Activated T-cell treated with anti-CD3 and anti-CD28 coated beads, Interleukin-2, amount 50 U/mL, for 4 hours (primary cell): ENCODE data around the gene BBS7. TPM values are rescaled to one million over a fixed set of nuclear protein-coding genes. Genes with fewer than 3 reads are reported as not detected.

Experiments used
- ATAC-seq, 2 donors: fragments of 200-7000 bp; cut with Tn5 transposase; one replicate each; pipeline ENCODE4 v1.10.0; 2021
- DNase-seq: peaks from one replicate; pipeline ENCODE4 v3.0.0-alpha.2; 2020
- H3K27me3 Mint-ChIP-seq: one replicate; pipeline ENCODE4 v1.8.0; 2021; ENCODE audit warnings: low read depth, mixed read lengths
- H3K36me3 Mint-ChIP-seq: one replicate; pipeline ENCODE4 v1.8.0; 2022; ENCODE audit warnings: mixed read lengths; ENCODE audit not compliant: insufficient read depth
- H3K4me1 Mint-ChIP-seq: one replicate; pipeline ENCODE4 v1.8.0; 2021; ENCODE audit warnings: low read depth, mixed read lengths
- H3K4me3 Mint-ChIP-seq: one replicate; pipeline ENCODE4 v1.8.0; 2021; ENCODE audit warnings: mild to moderate bottlenecking, moderate library complexity, mixed read lengths
- H3K9me3 Mint-ChIP-seq: one replicate; pipeline ENCODE4 v1.8.0; 2021; ENCODE audit warnings: mixed read lengths
- total RNA-seq, 3 donors: library from RNA; stranded (reverse); gene quantifications; one replicate each; pipeline ENCODE4 v1.2.1, GENCODE V29; 2021

The BBS7 gene
- total RNA-seq, 3 donors from 2014 or later, result 18.9 to 23.6 (median 21.5) TPM

DNA sequence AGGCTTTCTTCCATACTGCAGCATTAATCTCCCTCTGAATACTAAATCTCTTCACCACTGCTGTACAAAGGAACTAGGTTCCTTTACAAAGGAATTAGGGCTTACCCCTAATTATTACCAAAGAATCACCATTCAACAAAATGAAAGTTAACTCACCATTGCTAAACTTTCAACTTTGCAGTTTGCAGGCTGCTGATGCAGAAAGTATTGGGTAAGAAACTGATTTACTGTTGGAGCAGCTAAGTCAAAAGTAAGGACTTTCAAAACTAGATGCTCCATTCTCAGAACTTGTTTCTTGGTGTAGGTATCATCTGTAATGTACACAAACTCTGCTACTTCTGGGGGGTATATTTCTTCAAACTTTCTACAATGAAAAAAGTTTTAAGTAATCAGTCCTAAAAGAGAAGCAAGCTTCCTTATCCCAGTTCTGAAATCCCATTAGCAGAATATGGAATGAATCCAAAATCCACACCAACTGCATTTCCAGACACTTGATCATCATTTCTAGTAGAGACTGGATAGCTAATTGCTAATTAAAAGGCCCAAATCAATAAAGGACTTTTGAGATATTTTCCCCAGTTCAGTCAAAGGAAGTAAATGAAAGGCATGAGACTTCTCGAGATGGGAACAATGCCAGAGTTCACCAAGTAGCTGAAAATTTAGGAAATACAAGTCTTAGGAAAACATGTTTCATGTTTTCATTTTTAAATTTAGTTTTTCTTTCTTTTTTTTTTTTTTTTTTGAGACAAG, 50.9 kb downstream of the BBS7 start:
- H3K4me1 Mint-ChIP-seq, result peaks cover 15% of the 10 kb centered on the region
- DNase-seq (no peak), ATAC-seq (no peak)
- H3K4me3 Mint-ChIP-seq, result no peak overlapping the region
- H3K27me3 Mint-ChIP-seq, result no peaks in the 10 kb centered on the region
- peaks cover 12% of the 10 kb centered on the region for H3K36me3 Mint-ChIP-seq
- no peaks in the 10 kb centered on the region for H3K9me3 Mint-ChIP-seq

DNA sequence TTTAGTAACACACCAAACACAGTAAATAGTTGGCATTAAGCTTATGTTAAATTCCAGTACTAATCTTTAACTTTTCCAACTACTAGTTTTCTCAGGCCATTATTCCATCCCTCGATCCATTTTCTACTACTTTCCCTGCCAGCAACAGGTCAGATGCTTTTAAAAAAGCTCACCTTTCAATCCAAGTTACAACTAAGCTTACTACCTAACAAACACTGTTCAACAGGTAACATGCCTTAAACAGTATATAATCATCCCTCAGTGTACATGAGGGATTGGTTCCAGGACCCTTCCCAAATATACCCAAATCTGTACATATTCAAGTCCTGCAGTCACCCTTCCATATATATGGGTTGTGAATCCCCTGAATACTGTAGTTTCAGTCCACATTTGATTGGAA, 52.1 kb downstream of the BBS7 start:
- H3K9me3 Mint-ChIP-seq, result no peaks in the 10 kb centered on the region

GRCh38 chr4:121817701-121818100, 52.6 kb downstream of the BBS7 start:
- DNase-seq, result no peak
- H3K27me3 Mint-ChIP-seq, result no peaks in the 10 kb centered on the region
- no peaks in the 10 kb centered on the region for H3K9me3 Mint-ChIP-seq
- no peak for ATAC-seq
- H3K4me1 Mint-ChIP-seq, result peaks cover 9% of the 10 kb centered on the region
- H3K4me3 Mint-ChIP-seq, result no peak overlapping the region
- H3K36me3 Mint-ChIP-seq, result peaks cover 17% of the 10 kb centered on the region

More for the DNA sequence above, 52.1 kb downstream of the BBS7 start:
- Mint-ChIP-seq H3K36me3 (peaks cover 15% of the 10 kb centered on the region), H3K27me3 (no peaks in the 10 kb centered on the region), H3K4me3 (no peak overlapping the region), H3K4me1 (peaks cover 11% of the 10 kb centered on the region)
- no peak for DNase-seq
- no peak for ATAC-seq

GRCh38 chr4:121817006-121817405, 53.3 kb downstream of the BBS7 start:
- Mint-ChIP-seq H3K36me3 (peaks cover 20% of the 10 kb centered on the region), H3K27me3 (no peaks in the 10 kb centered on the region), H3K4me3 (no peak overlapping the region), H3K4me1 (peaks cover 3% of the 10 kb centered on the region), H3K9me3 (no peaks in the 10 kb centered on the region)
- ATAC-seq (no peak), DNase-seq (no peak)

GRCh38 chr4:121814756-121815155, 55.5 kb downstream of the BBS7 start:
- Mint-ChIP-seq H3K9me3 (no peaks in the 10 kb centered on the region), H3K36me3 (peaks cover 27% of the 10 kb centered on the region), H3K27me3 (no peaks in the 10 kb centered on the region), H3K4me3 (no peak overlapping the region), H3K4me1 (peaks cover 7% of the 10 kb centered on the region)
- ATAC-seq (no peak), DNase-seq (no peak)

DNA sequence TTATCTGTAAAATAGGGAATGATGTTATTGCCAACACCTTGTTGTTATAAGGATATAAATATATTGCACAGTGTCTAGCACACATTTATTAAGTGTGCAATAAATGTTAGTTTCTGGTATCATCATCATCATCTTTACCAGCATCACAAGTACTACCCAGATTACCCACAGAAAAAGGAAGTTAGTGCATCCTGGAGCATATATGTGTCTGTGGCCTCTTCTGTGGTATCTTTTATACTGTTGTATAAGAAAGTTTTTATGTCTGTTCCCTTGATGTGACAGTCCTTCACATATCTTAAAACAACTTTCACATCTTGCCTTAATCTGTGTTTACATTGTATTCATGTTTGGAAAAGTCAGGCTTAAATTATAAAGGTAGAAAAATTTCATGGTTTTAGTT, 59.2 kb downstream of the BBS7 start:
- Mint-ChIP-seq H3K27me3 (no peaks in the 10 kb centered on the region), H3K9me3 (no peaks in the 10 kb centered on the region), H3K4me1 (peaks cover 4% of the 10 kb centered on the region), H3K36me3 (peaks cover 34% of the 10 kb centered on the region), H3K4me3 (no peak overlapping the region)
- DNase-seq (no peak), ATAC-seq (no peak)

DNA sequence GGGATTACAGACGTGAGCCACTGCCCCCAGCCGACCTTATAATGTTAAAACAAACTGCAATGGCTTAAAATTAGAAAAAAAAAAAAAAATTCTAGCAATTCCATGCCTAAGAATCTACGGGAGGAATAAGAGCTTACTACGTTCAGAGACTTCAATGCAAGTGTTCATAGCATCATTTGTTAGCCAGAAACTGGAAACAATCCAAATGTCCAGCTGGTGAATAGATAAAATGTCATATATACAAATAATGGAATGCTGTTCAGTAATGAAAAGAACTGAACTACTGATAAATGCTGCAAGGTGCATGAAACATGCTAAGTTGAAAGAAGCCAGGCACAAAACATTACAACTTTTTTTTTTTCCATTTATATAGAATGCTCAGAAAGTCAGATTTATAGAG, 63.9 kb downstream of the BBS7 start:
- H3K4me1 Mint-ChIP-seq, result peaks cover 25% of the 10 kb centered on the region
- no peak for ATAC-seq
- H3K27me3 Mint-ChIP-seq, result no peaks in the 10 kb centered on the region
- no peak for DNase-seq
- no peaks in the 10 kb centered on the region for H3K9me3 Mint-ChIP-seq
- no peak overlapping the region for H3K4me3 Mint-ChIP-seq
- H3K36me3 Mint-ChIP-seq, result peaks cover 37% of the 10 kb centered on the region

GRCh38 chr4:121801715-121802075, 68.6 kb downstream of the BBS7 start:
- ATAC-seq (no peak), DNase-seq (no peak)
- peaks cover 42% of the 10 kb centered on the region for H3K4me1 Mint-ChIP-seq
- peak overlapping the region; percentile 92 for H3K4me3 Mint-ChIP-seq
- H3K27me3 Mint-ChIP-seq, result no peaks in the 10 kb centered on the region
- H3K36me3 Mint-ChIP-seq, result peaks cover 20% of the 10 kb centered on the region
- no peaks in the 10 kb centered on the region for H3K9me3 Mint-ChIP-seq

- DNase-seq (peak; percentile 93), ATAC-seq (peak; percentile 78)
- Mint-ChIP-seq H3K9me3 (no peaks in the 10 kb centered on the region), H3K27me3 (no peaks in the 10 kb centered on the region), H3K4me1 (peaks cover 42% of the 10 kb centered on the region), H3K36me3 (peaks cover 15% of the 10 kb centered on the region), H3K4me3 (peak within 1 kb of the TSS; percentile 92)
These were observed 69.1 kb downstream of the BBS7 start, which contains the start of gene EXOSC9 for GRCh38 chr4:121800961-121801714. Gene EXOSC9 (plus strand): TSS chr4:121801323. CDS start chr4:121801425, 102 bp downstream.

GRCh38 chr4:121800638-121800960, 69.7 kb downstream of the BBS7 start:
- H3K4me3 Mint-ChIP-seq, result peak overlapping the region; percentile 92
- H3K36me3 Mint-ChIP-seq, result peaks cover 15% of the 10 kb centered on the region
- peaks cover 42% of the 10 kb centered on the region for H3K4me1 Mint-ChIP-seq
- no peak for DNase-seq
- no peaks in the 10 kb centered on the region for H3K27me3 Mint-ChIP-seq
- peak in 1 of 2 donors; percentile 4 for ATAC-seq
- no peaks in the 10 kb centered on the region for H3K9me3 Mint-ChIP-seq

DNA sequence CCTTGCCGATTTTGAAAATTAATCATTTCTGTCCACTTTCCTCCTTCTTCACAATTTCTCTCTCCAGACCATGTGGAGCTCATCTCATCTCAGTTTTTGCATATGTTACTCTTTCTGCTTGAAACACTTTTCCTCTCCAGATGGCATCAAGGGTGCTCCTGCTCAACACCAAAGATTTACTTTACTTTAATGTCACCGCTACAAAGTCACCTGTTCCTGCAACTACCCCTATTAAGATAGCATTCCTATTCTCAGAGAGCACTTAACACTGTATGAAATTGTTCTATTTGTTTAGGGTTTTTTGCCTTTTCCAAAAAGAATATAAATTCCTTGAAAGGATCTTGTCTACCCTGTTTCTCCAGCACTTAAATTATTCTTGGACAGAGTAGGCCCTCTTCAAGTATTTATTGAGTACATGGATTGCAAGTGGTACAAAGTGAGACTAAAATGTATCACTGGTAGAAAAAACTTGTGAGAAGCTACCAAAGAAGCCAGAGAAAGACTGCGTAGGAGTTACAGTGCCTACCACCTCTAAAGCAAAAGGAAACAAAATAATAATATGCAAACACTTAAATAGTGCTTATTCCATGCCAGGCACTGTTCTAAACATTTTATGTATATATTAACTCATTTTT, 70.3 kb downstream of the BBS7 start:
- H3K9me3 Mint-ChIP-seq, result no peaks in the 10 kb centered on the region
- H3K36me3 Mint-ChIP-seq, result peaks cover 11% of the 10 kb centered on the region

GRCh38 chr4:121799208-121799823, 71.0 kb downstream of the BBS7 start:
- H3K36me3 Mint-ChIP-seq, result peaks cover 11% of the 10 kb centered on the region
- no peaks in the 10 kb centered on the region for H3K27me3 Mint-ChIP-seq

More for the DNA sequence above, 70.3 kb downstream of the BBS7 start:
- H3K4me1 Mint-ChIP-seq, result peaks cover 41% of the 10 kb centered on the region
- no peaks in the 10 kb centered on the region for H3K27me3 Mint-ChIP-seq
- ATAC-seq (no peak), DNase-seq (no peak)
- H3K4me3 Mint-ChIP-seq, result peak overlapping the region; percentile 92

GRCh38 chr4:121796283-121796682, 74.0 kb downstream of the BBS7 start:
- no peaks in the 10 kb centered on the region for H3K9me3 Mint-ChIP-seq
- H3K27me3 Mint-ChIP-seq, result no peaks in the 10 kb centered on the region
- DNase-seq, result no peak
- no peak for ATAC-seq
- no peak overlapping the region for H3K4me3 Mint-ChIP-seq
- no peaks in the 10 kb centered on the region for H3K36me3 Mint-ChIP-seq
- H3K4me1 Mint-ChIP-seq, result peaks cover 23% of the 10 kb centered on the region

More at GRCh38 chr4:121799208-121799823, 71.0 kb downstream of the BBS7 start:
- DNase-seq, result no peak
- no peak for ATAC-seq
- H3K9me3 Mint-ChIP-seq, result no peaks in the 10 kb centered on the region
- peak overlapping the region; percentile 24 for H3K4me3 Mint-ChIP-seq
- H3K4me1 Mint-ChIP-seq, result peaks cover 37% of the 10 kb centered on the region

DNA sequence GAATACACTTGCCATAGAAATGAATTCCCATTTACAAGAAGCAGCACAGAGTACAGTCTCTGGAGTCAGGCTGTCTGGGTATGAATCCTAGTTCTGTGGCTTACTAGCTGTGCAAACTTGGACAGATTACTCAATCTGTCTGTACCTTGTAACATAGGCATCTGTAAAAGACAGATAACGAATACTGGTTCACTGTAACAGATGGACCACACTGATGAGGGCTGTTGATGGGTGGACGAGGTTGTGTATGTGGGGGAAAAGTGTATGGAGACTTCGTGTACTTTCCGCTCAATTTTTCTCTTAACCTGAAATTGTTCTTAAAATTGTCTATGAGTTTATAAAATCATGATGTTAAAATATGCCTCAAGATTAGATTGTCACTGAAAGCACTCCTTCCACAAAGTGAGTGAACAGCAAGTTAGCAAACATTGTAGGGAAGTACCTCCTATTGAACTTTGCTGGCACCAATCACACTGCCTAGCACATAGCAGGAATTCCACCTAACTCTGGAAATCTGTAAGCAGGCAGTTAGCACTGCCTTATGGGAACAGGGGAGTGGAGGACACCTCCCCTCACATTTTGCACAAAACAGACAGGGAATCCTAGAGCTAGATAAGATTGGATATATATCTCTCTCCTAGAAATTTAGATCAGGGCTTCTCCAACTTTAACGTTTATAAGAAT, 75.6 kb downstream of the BBS7 start:
- ATAC-seq, result no peak
- Mint-ChIP-seq H3K4me1 (peaks cover 10% of the 10 kb centered on the region), H3K27me3 (no peaks in the 10 kb centered on the region), H3K4me3 (no peak overlapping the region), H3K36me3 (no peaks in the 10 kb centered on the region), H3K9me3 (no peaks in the 10 kb centered on the region)
- DNase-seq, result no peak
